Liver (tissue), 9 donors: ENCODE results near the gene MED23. TPM values are rescaled to one million over a fixed set of nuclear protein-coding genes. Genes with fewer than 3 reads are reported as not detected.

ENCODE experiments used
- DNase-seq: peaks from one replicate; pipeline ENCODE4 v3.0.0-alpha.2; 2017; ENCODE audit warnings: low spot score
- H3K27ac ChIP-seq, 2 donors: one replicate each; pipeline ENCODE4 v1.7.0; 2013; ENCODE audit warnings: inconsistent platforms in 2 of 2, low read length in 2 of 2, control low read depth in 1 of 2, low read depth in 1 of 2, mild to moderate bottlenecking in 1 of 2
- H3K27me3 ChIP-seq, 4 donors: one replicate each; pipeline versions ENCODE4 v1.6.1 to v1.7.0; 2013; ENCODE audit warnings: low read length in 3 of 4, inconsistent platforms in 1 of 4, mild to moderate bottlenecking in 1 of 4, moderate library complexity in 1 of 4; ENCODE audit not compliant: control insufficient read depth in 4 of 4, insufficient read depth in 4 of 4
- H3K36me3 ChIP-seq, 4 donors: one replicate each; pipeline versions ENCODE4 v1.6.1 to v1.7.0; 2013; ENCODE audit warnings: low read length in 3 of 4, mild to moderate bottlenecking in 3 of 4, low read depth in 1 of 4, moderate library complexity in 1 of 4; ENCODE audit not compliant: control insufficient read depth in 4 of 4, insufficient read depth in 3 of 4
- H3K4me1 ChIP-seq, 4 donors: one replicate each; pipeline versions ENCODE4 v1.6.1 to v1.7.0; 2013; ENCODE audit warnings: low read length in 3 of 4, mild to moderate bottlenecking in 3 of 4, moderate library complexity in 1 of 4; ENCODE audit not compliant: control insufficient read depth in 4 of 4, insufficient read depth in 4 of 4
- H3K4me3 ChIP-seq, 3 donors: one replicate each; pipeline versions ENCODE4 v1.6.1 to v1.7.0; 2013; ENCODE audit warnings: low read length in 3 of 3, control low read depth in 1 of 3, low read depth in 1 of 3, mild to moderate bottlenecking in 1 of 3
- H3K9ac ChIP-seq, 2 donors: one replicate each; pipeline ENCODE4 v1.7.0; 2013; ENCODE audit warnings: low read length in 2 of 2, mild to moderate bottlenecking in 2 of 2, moderate library complexity in 2 of 2, control low read depth in 1 of 2, low read depth in 1 of 2
- H3K9me3 ChIP-seq, 4 donors: one replicate each; pipeline versions ENCODE4 v1.6.1 to v1.7.0; 2013; ENCODE audit warnings: low read length in 3 of 4; ENCODE audit not compliant: control insufficient read depth in 4 of 4
- CTCF ChIP-seq: fragments of 150-350 bp; IDR thresholded peaks from 2 replicates; pipeline ENCODE4 v1.5.1; 2017; ENCODE audit warnings: improper control_type of control experiment, low read depth, low read length; ENCODE audit not compliant: missing input control
- EGR1 ChIP-seq, 2 donors: IDR thresholded peaks; 2 replicates each; pipeline ENCODE4 v1.6.1; 2016 to 2018; ENCODE audit warnings: antibody characterized with exemption in 2 of 2, low read depth in 2 of 2
- FOXA1 ChIP-seq: IDR thresholded peaks from 2 replicates; pipeline ENCODE4 v1.6.1; 2016; ENCODE audit warnings: antibody characterized with exemption
- FOXA2 ChIP-seq: IDR thresholded peaks from 2 replicates; pipeline ENCODE4 v1.6.1; 2016; ENCODE audit warnings: antibody characterized with exemption
- GABPA ChIP-seq, 2 donors: IDR thresholded peaks in 1 of 2; conservative IDR thresholded peaks in 1 of 2; 2 replicates each; pipeline ENCODE4 v1.6.1; 2016; ENCODE audit warnings: antibody characterized with exemption in 2 of 2, mild to moderate bottlenecking in 1 of 2, moderate library complexity in 1 of 2
- HNF4A ChIP-seq, 2 donors: conservative IDR thresholded peaks; 2 replicates each; pipeline ENCODE4 v1.6.1; 2016; ENCODE audit warnings: antibody characterized with exemption in 2 of 2, mild to moderate bottlenecking in 2 of 2
- HNF4G ChIP-seq: IDR thresholded peaks from 2 replicates; pipeline ENCODE4 v1.6.1; 2016; ENCODE audit warnings: antibody characterized with exemption
- JUND ChIP-seq, 2 donors: IDR thresholded peaks; 2 replicates each; pipeline ENCODE4 v1.6.1; 2016; ENCODE audit warnings: antibody characterized with exemption in 2 of 2
- MAX ChIP-seq: IDR thresholded peaks from 2 replicates; pipeline ENCODE4 v1.6.1; 2016; ENCODE audit warnings: antibody characterized with exemption
- NR2F2 ChIP-seq: IDR thresholded peaks from 2 replicates; pipeline ENCODE4 v1.6.1; 2016; ENCODE audit warnings: antibody characterized with exemption
- RAD21 ChIP-seq, 2 donors: IDR thresholded peaks; 2 replicates each; pipeline ENCODE4 v1.6.1; 2016; ENCODE audit warnings: antibody characterized with exemption in 2 of 2, mild to moderate bottlenecking in 2 of 2
- RXRA ChIP-seq, 2 donors: IDR thresholded peaks; 2 replicates each; pipeline ENCODE4 v1.6.1; 2017 to 2018; ENCODE audit warnings: antibody characterized with exemption in 2 of 2, mild to moderate bottlenecking in 1 of 2
- SP1 ChIP-seq: IDR thresholded peaks from 2 replicates; pipeline ENCODE4 v1.6.1; 2018; ENCODE audit warnings: antibody characterized with exemption, mild to moderate bottlenecking
- TAF1 ChIP-seq: conservative IDR thresholded peaks from 2 replicates; pipeline ENCODE4 v1.6.1; 2016; ENCODE audit warnings: antibody characterized with exemption, mild to moderate bottlenecking
- YY1 ChIP-seq: IDR thresholded peaks from 2 replicates; pipeline ENCODE4 v1.6.1; 2016; ENCODE audit warnings: antibody characterized with exemption, mild to moderate bottlenecking
- ZBTB33 ChIP-seq: IDR thresholded peaks from 2 replicates; pipeline ENCODE4 v1.6.1; 2016; ENCODE audit warnings: antibody characterized with exemption
- WGBS: extraction: QIAGEN DNeasy Blood & Tissue Kit; methylation state at CpG from one replicate; pipeline ENCODE4 v1.1.7; 2013; 5-methylcytosine and 5-hydroxymethylcytosine counted together
- polyA plus RNA-seq, 2 donors: library from polyadenylated mRNA; stranded (reverse) in 1 of 2; unstranded in 1 of 2; fragments of 200-250 nt in 1 of 2; fragments of >200 nt in 1 of 2; fragmentation: Nextera tagmentation in 1 of 2; extraction: Ambion mirVana in 1 of 2; gene quantifications; one replicate each; pipeline versions ENCODE4 v1.2.1 to v1.2.3, GENCODE V29; 2013 to 2015
- total RNA-seq, 2 donors: library from RNA; depleted of rRNA; stranded (reverse); fragments of >200 nt; gene quantifications; one replicate each; pipeline ENCODE4 v1.2.3, GENCODE V29; 2014
- TF ChIP-seq, protein P1 (sequence below): IDR thresholded peaks from 2 replicates; pipeline ENCODE4 v1.6.1; 2016; ENCODE audit warnings: antibody characterized with exemption
- TF ChIP-seq, protein P2 (sequence below): IDR thresholded peaks from 2 replicates; pipeline ENCODE4 v1.6.1; 2016; ENCODE audit warnings: antibody characterized with exemption, mild to moderate bottlenecking
- donor health status: healthy.
- donor health status: healthy.
- donor health status: healthy.
- donor health status: healthy.
- donor health status: healthy.

MED23 gene
- total and polyA plus RNA-seq, 4 donors: 3.9 to 17.3 (median 13.4) TPM

DNA sequence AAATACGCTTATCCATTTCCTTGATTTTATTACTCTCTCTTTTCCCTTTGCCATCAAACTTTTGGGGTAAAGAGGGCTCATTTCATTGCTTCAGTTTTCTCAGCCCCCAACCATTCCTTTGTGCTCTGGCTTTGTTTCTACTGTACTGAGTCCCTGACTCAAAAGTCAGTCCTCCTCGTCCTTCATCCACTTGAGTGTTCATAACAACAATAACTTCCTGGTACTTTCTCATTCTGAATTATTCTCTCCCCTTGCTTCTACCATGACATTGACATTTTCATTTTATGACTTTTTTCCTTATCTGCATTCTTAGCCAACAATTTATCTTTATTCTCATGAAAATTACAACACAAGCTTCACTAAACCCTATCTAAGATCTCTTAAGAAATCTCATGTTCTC lies 10.0 kb upstream of the MED23 start:
- Histone ChIP-seq H3K27me3 (no peaks in the 10 kb centered on the region), H3K9me3 (no peaks in the 10 kb centered on the region), H3K36me3 (no peaks in the 10 kb centered on the region), H3K9ac (no peak overlapping the region), H3K27ac (no peak overlapping the region), H3K4me3 (no peak overlapping the region), H3K4me1 (peaks cover 0 to 13% (median 0%) of the 10 kb centered on the region in 4 donors)
- DNase-seq: no peak
- TF ChIP-seq ZBTB33: no peak
- TF ChIP-seq SP1: no peak
- 87% methylated on average over 2 of the region's 2 CpGs for WGBS

- no peaks in the 10 kb centered on the region for H3K9me3 ChIP-seq
- no peaks in the 10 kb centered on the region for H3K27me3 ChIP-seq
- peaks cover 0 to 13% (median 0%) of the 10 kb centered on the region in 4 donors for H3K4me1 ChIP-seq
- WGBS: 48% methylated on average over 10 of the region's 10 CpGs
- H3K4me3 ChIP-seq: peak within 1 kb of the TSS in 1 of 3 donors; percentile 5
- peak within 1 kb of the TSS in 1 of 2 donors; percentile 21 for H3K9ac ChIP-seq
- no peak for DNase-seq
- no peaks in the 10 kb centered on the region for H3K36me3 ChIP-seq
- peak within 1 kb of the TSS; percentile 25 to 48 for H3K27ac ChIP-seq
- TF ChIP-seq RAD21 (IDR thresholded peaks at IDR 0.05) (peak; percentile 29 to 31), NR2F2 (no peak), RXRA (IDR thresholded peaks at IDR 0.05) (peak; percentile 29 to 57), TAF1 (peak; percentile 93), CTCF (no peak), MAX (peak; percentile 59), HNF4A (conservative IDR thresholded peaks at IDR 0.05) (peak; percentile 87 to 89), SP1 (peak; percentile 75), YY1 (peak; percentile 71), ZBTB33 (peak; percentile 62), JUND (IDR thresholded peaks at IDR 0.05) (peak in 1 of 2 donors; percentile 46), HNF4G (peak; percentile 76), EGR1 (IDR thresholded peaks at IDR 0.05; ENCODE audit: low read depth in 2 of 2) (peak in 1 of 2 donors; percentile 66), FOXA2 (no peak), GABPA (IDR thresholded peaks at IDR 0.05 in 1 of 2, conservative IDR thresholded peaks at IDR 0.05 in 1 of 2) (peak in 1 of 2 donors; percentile 34), FOXA1 (no peak)
- TF ChIP-seq, protein P1, sequence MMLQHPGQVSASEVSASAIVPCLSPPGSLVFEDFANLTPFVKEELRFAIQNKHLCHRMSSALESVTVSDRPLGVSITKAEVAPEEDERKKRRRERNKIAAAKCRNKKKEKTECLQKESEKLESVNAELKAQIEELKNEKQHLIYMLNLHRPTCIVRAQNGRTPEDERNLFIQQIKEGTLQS: no peak
- TF ChIP-seq, protein P2, sequence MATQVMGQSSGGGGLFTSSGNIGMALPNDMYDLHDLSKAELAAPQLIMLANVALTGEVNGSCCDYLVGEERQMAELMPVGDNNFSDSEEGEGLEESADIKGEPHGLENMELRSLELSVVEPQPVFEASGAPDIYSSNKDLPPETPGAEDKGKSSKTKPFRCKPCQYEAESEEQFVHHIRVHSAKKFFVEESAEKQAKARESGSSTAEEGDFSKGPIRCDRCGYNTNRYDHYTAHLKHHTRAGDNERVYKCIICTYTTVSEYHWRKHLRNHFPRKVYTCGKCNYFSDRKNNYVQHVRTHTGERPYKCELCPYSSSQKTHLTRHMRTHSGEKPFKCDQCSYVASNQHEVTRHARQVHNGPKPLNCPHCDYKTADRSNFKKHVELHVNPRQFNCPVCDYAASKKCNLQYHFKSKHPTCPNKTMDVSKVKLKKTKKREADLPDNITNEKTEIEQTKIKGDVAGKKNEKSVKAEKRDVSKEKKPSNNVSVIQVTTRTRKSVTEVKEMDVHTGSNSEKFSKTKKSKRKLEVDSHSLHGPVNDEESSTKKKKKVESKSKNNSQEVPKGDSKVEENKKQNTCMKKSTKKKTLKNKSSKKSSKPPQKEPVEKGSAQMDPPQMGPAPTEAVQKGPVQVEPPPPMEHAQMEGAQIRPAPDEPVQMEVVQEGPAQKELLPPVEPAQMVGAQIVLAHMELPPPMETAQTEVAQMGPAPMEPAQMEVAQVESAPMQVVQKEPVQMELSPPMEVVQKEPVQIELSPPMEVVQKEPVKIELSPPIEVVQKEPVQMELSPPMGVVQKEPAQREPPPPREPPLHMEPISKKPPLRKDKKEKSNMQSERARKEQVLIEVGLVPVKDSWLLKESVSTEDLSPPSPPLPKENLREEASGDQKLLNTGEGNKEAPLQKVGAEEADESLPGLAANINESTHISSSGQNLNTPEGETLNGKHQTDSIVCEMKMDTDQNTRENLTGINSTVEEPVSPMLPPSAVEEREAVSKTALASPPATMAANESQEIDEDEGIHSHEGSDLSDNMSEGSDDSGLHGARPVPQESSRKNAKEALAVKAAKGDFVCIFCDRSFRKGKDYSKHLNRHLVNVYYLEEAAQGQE: peak; percentile 41
Measured at GRCh38 chr6:131636880-131637792, 9.1 kb upstream of the MED23 start, which contains the start of gene ENPP3. Gene ENPP3 (plus strand): TSS chr6:131637302. CDS start chr6:131637385, 83 bp downstream.
